Stimulated activated CD4-positive, alpha-beta T cell treated with anti-CD3 and anti-CD28 coated beads, TNF-alpha, amount 100 ng/mL, for 1 hour (primary cell): ENCODE results near the gene LRCH1.
A peak's percentile ranks its signal among the peaks of the same experiment; 100 is the strongest.

Experiments
- DNase-seq, 3 donors: peaks; one replicate each; pipeline ENCODE4 v3.0.0-alpha.2; 2020; ENCODE audit warnings: low read depth in 3 of 3, low spot score in 1 of 3

LRCH1 gene

GRCh38 chr13:46592385-46592784 is 39.4 kb downstream of the LRCH1 start:
- no peak for DNase-seq

GRCh38 chr13:46593398-46593797 is 40.4 kb downstream of the LRCH1 start:
- DNase-seq = peak in 1 of 3 donors; percentile 12

- DNase-seq = no peak
Observed at GRCh38 chr13:46594374-46595078, 41.6 kb downstream of the LRCH1 start.

- DNase-seq = no peak
Observed at GRCh38 chr13:46595136-46595884, 42.3 kb downstream of the LRCH1 start.

- DNase-seq = no peak
Observed at GRCh38 chr13:46595885-46596275, 42.9 kb downstream of the LRCH1 start.

- DNase-seq = no peak
Observed at GRCh38 chr13:46596466-46596865, 43.5 kb downstream of the LRCH1 start.

- DNase-seq = no peak
Observed at GRCh38 chr13:46598140-46598819, 45.3 kb downstream of the LRCH1 start.

GRCh38 chr13:46598820-46599180 is 45.8 kb downstream of the LRCH1 start:
- no peak for DNase-seq

GRCh38 chr13:46600943-46601311 is 48.0 kb downstream of the LRCH1 start:
- no peak for DNase-seq

GRCh38 chr13:46602531-46602930 is 49.6 kb downstream of the LRCH1 start:
- no peak for DNase-seq

GRCh38 chr13:46603165-46603603 is 50.2 kb downstream of the LRCH1 start:
- no peak for DNase-seq

GRCh38 chr13:46604226-46604990 is 51.4 kb downstream of the LRCH1 start:
- DNase-seq = no peak

- DNase-seq = no peak
Observed at GRCh38 chr13:46605076-46605824, 52.3 kb downstream of the LRCH1 start.

GRCh38 chr13:46605825-46606554 is 53.0 kb downstream of the LRCH1 start:
- no peak for DNase-seq

GRCh38 chr13:46606970-46607369 is 54.0 kb downstream of the LRCH1 start:
- no peak for DNase-seq

GRCh38 chr13:46607768-46608564 is 55.0 kb downstream of the LRCH1 start:
- no peak for DNase-seq

GRCh38 chr13:46609052-46609451 is 56.1 kb downstream of the LRCH1 start:
- no peak for DNase-seq

GRCh38 chr13:46609726-46610125 is 56.8 kb downstream of the LRCH1 start:
- no peak for DNase-seq

GRCh38 chr13:46612267-46612666 is 59.3 kb downstream of the LRCH1 start:
- no peak for DNase-seq
